IMR-90 (cell line): ENCODE results near the gene SGPL1. TPM values are rescaled to one million over a fixed set of nuclear protein-coding genes. Genes with fewer than 3 reads are reported as not detected.

Experiments
- ATAC-seq: fragments of 200-7000 bp; cut with Tn5 transposase; 2 replicates; pipeline ENCODE4 v1.9.1; 2020; ENCODE audit warnings: low read depth, mild to moderate bottlenecking, moderate library complexity
- BruUV-seq: library from RNA; stranded (reverse); fragments of 400-500 nt; replicated peaks from 2 replicates; lab custom pipeline; 2021; lab: Mats Ljungman, UMichigan
- CTCF ChIA-PET: fragments of 300-600 bp; formaldehyde crosslinking; extraction: SDS; loops from one replicate; lab custom pipeline; 2021; ENCODE audit warnings: antibody characterized with exemption; lab: Yijun Ruan, JAX
- POLR2A ChIA-PET: fragments of 300-600 bp; sonication (Branson Sonifier 250); formaldehyde crosslinking; loops from one replicate; lab custom pipeline; 2022; ENCODE audit warnings: antibody characterized with exemption; ENCODE audit not compliant: unreplicated experiment; lab: Charles Lee
- DNase-seq: peaks from one replicate; pipeline ENCODE4 v3.0.0; 2013
- H2AFZ ChIP-seq: replicated peaks from 2 replicates; pipeline ENCODE3; 2013; ENCODE audit warnings: low read length, mild to moderate bottlenecking; ENCODE audit not compliant: poor library complexity
- H2AK5ac ChIP-seq: 2 replicates; pipeline ENCODE4 v1.6.1; 2013; ENCODE audit warnings: low read depth, low read length, inconsistent platforms
- H2AK9ac ChIP-seq: replicated peaks from 2 replicates; pipeline ENCODE3; 2013; ENCODE audit warnings: mild to moderate bottlenecking, low read depth, low read length, moderate library complexity; ENCODE audit not compliant: poor library complexity
- H2BK120ac ChIP-seq: 2 replicates; pipeline ENCODE4 v1.6.1; 2013; ENCODE audit warnings: low read depth, low read length, inconsistent platforms
- H2BK15ac ChIP-seq: 3 replicates; pipeline ENCODE4 v1.6.1; 2013; ENCODE audit warnings: low read depth, low read length, inconsistent platforms
- H2BK20ac ChIP-seq: 2 replicates; pipeline ENCODE4 v1.6.1; 2013; ENCODE audit warnings: low read depth, mild to moderate bottlenecking, inconsistent platforms, low read length, moderate library complexity
- H2BK5ac ChIP-seq: 2 replicates; pipeline ENCODE4 v1.6.1; 2013; ENCODE audit warnings: mild to moderate bottlenecking, low read depth, low read length, inconsistent platforms; ENCODE audit not compliant: poor library complexity, severe bottlenecking
- H3K14ac ChIP-seq: replicated peaks from 2 replicates; pipeline ENCODE4 v1.6.1; 2013; ENCODE audit warnings: low read depth, low read length, inconsistent platforms
- H3K18ac ChIP-seq: 2 replicates; pipeline ENCODE4 v1.6.1; 2013; ENCODE audit warnings: low read depth, low read length, control low read depth
- H3K23ac ChIP-seq: 2 replicates; pipeline ENCODE4 v1.6.1; 2013; ENCODE audit warnings: low read depth, low read length, inconsistent platforms
- H3K27ac ChIP-seq: 2 replicates; pipeline ENCODE4 v1.5.1; 2013; ENCODE audit warnings: mild to moderate bottlenecking, control low read depth, low read length; ENCODE audit not compliant: insufficient read depth
- H3K27me3 ChIP-seq: 2 replicates; pipeline ENCODE4 v1.6.1; 2013; ENCODE audit warnings: low read length; ENCODE audit not compliant: control insufficient read depth, insufficient read depth
- H3K36me3 ChIP-seq: 2 replicates; pipeline ENCODE4 v1.6.1; 2013; ENCODE audit warnings: low read length, mixed read lengths; ENCODE audit not compliant: control insufficient read depth, insufficient read depth
- H3K4ac ChIP-seq: 2 replicates; pipeline ENCODE4 v1.6.1; 2013; ENCODE audit warnings: low read depth, low read length, inconsistent platforms
- H3K4me1 ChIP-seq: 2 replicates; pipeline ENCODE4 v1.6.1; 2013; ENCODE audit warnings: low read length, mixed read lengths; ENCODE audit not compliant: control insufficient read depth, insufficient read depth
- H3K4me2 ChIP-seq: 2 replicates; pipeline ENCODE4 v1.6.1; 2013; ENCODE audit warnings: low read depth, mild to moderate bottlenecking, control low read depth, low read length, moderate library complexity
- H3K4me3 ChIP-seq: 2 replicates; pipeline ENCODE4 v1.5.1; 2013; ENCODE audit warnings: low read depth, mild to moderate bottlenecking, control low read depth, low read length, moderate library complexity; ENCODE audit not compliant: insufficient read depth
- H3K56ac ChIP-seq: 2 replicates; pipeline ENCODE4 v1.6.1; 2013; ENCODE audit warnings: low read length, inconsistent platforms; ENCODE audit not compliant: insufficient read depth; ENCODE audit errors: extremely low read depth
- H3K79me1 ChIP-seq, 2 experiments: 2 replicates each; pipeline ENCODE4 v1.6.1; 2013; ENCODE audit warnings: low read length in 2 of 2, inconsistent platforms in 1 of 2, low read depth in 1 of 2
- H3K9ac ChIP-seq: 2 replicates; pipeline ENCODE4 v1.6.1; 2013; ENCODE audit warnings: low read depth, low read length, control low read depth
- H3K9me1 ChIP-seq: 2 replicates; pipeline ENCODE4 v1.6.1; 2013; ENCODE audit warnings: low read length, inconsistent platforms; ENCODE audit not compliant: insufficient read depth
- H3K9me3 ChIP-seq: 2 replicates; pipeline ENCODE4 v1.6.1; 2013; ENCODE audit warnings: low read length; ENCODE audit not compliant: control insufficient read depth, insufficient read depth
- H4K20me1 ChIP-seq: 2 replicates; pipeline ENCODE4 v1.6.1; 2013; ENCODE audit warnings: low read length, inconsistent platforms; ENCODE audit not compliant: insufficient read depth
- H4K5ac ChIP-seq: 2 replicates; pipeline ENCODE4 v1.6.1; 2013; ENCODE audit warnings: mild to moderate bottlenecking, low read depth, low read length, control low read depth
- H4K8ac ChIP-seq, 2 experiments: 2 replicates each; pipeline ENCODE4 v1.6.1; 2013; ENCODE audit warnings: low read depth in 2 of 2, low read length in 2 of 2, control low read depth in 1 of 2, inconsistent platforms in 1 of 2
- H4K91ac ChIP-seq: 2 replicates; pipeline ENCODE4 v1.6.1; 2013; ENCODE audit warnings: low read depth, low read length, inconsistent platforms; ENCODE audit not compliant: insufficient read depth
- MAFK ChIP-seq: IDR thresholded peaks from 2 replicates; pipeline ENCODE4 v1.6.1; 2012; ENCODE audit warnings: low read depth, low read length, improper control_type of control experiment
- MAZ ChIP-seq: IDR thresholded peaks from 2 replicates; pipeline ENCODE4 v1.6.1; 2012; ENCODE audit warnings: low read depth, mild to moderate bottlenecking, low read length, improper control_type of control experiment, moderate library complexity, borderline replicate concordance
- MXI1 ChIP-seq: IDR thresholded peaks from 2 replicates; pipeline ENCODE4 v1.6.1; 2012; ENCODE audit warnings: low read depth, mild to moderate bottlenecking, low read length, moderate library complexity, borderline replicate concordance
- WGBS, 2 experiments: methylation state at CpG; one replicate each; pipeline versions ENCODE4 v1.1.5 to v1.1.7; 2013; ENCODE audit warnings: missing lambda C conversion rate in 2 of 2; ENCODE audit not compliant: insufficient read length in 1 of 2; ENCODE audit errors: extremely low coverage in 2 of 2; 5-methylcytosine and 5-hydroxymethylcytosine counted together
- dilution Hi-C: fragments of 300-500 bp; cut with HindIII; formaldehyde crosslinking; loops from one replicate; pipeline ENCODE4 v1.14.3; 2018; ENCODE audit warnings: low sequenced_read_pairs; ENCODE audit not compliant: unreplicated experiment
- in situ Hi-C: fragments of 300-500 bp; cut with MboI; formaldehyde crosslinking; loops from 3 replicates; pipeline ENCODE4 v1.14.3; 2019; ENCODE audit warnings: low sequenced_read_pairs, inconsistent platforms, mixed read lengths
- intact Hi-C: fragments of 100-400 bp; cut with micrococcal nuclease; formaldehyde crosslinking; loops from 2 replicates; pipeline ENCODE4 v1.10.0; 2022
- polyA plus RNA-seq, 3 experiments: library from polyadenylated mRNA; depleted of rRNA; stranded (reverse); fragments of >200 nt; gene quantifications; 2 replicates each; pipeline ENCODE4 v1.2.3, GENCODE V29; 2012; ENCODE audit warnings: low replicate concordance in 1 of 3
- total RNA-seq: library from RNA; depleted of rRNA; stranded (reverse); fragments of >200 nt; gene quantifications from 2 replicates; pipeline ENCODE4 v1.2.3, GENCODE V29; 2012

The SGPL1 gene
- total and polyA plus RNA-seq, 2 of the 4 experiments (the other 2 are of a cell fraction), result 12.2 to 26.7 TPM

DNA sequence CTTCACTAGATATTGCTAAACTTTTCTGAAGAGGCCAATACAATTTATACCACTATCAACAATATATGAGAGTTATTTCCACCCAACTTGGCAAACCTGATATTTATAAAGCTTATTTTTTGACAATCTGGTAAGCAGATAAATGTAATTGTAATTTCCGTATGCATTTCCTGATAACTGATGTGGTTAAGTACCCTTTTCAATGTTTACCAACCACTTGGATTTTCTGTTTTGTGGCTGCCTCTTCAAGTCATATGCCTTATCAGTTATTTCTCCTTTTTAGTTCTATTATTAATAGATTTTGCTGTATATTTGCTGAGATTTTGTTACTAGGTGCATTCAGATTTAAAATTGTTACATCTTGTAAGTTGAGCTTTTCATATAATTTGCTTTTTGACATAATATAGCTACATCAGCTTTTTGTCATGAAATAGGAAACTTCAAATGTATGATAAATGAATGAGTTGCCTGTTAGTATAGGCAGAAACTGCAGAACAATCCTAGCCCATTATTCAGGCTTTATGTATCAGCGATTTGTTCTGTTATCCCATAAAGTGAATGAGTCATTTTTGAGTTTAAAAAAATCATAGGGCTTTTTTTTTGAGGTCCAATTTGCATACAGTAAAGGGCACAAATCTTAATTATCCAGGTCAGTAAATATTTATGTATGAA, 11.5 kb downstream of the SGPL1 start:
- H4K20me1 ChIP-seq, result no peaks in the 10 kb centered on the region; the same call in none of the 2 replicates
- intact Hi-C loops (no loop called here), in situ Hi-C loops (no loop called here), dilution Hi-C loops (no loop called here)
- no peak overlapping the region for H2BK15ac ChIP-seq
- WGBS, 2 experiments, result no CpG with 5 or more reads among the region's 2 CpGs
- TF ChIP-seq MAFK, result peak; percentile 71
- no peak for TF ChIP-seq MXI1
- no peak for TF ChIP-seq MAZ
- H2BK5ac ChIP-seq, result no peak overlapping the region
- H3K9me1 ChIP-seq, result no peaks in the 10 kb centered on the region; the same call in 1 of the 2 replicates
- no peak overlapping the region for H2AK9ac ChIP-seq
- no peak overlapping the region for H3K4me2 ChIP-seq
- no peak overlapping the region for H2AK5ac ChIP-seq
- no peak overlapping the region for H4K91ac ChIP-seq
- H3K14ac ChIP-seq, result no peak overlapping the region
- H3K36me3 ChIP-seq, result peaks cover 6% of the 10 kb centered on the region
- no peak overlapping the region for H3K27ac ChIP-seq
- BruUV-seq, result no TSS peak
- CTCF ChIA-PET, result interaction anchor here (0.6 kb wide), 1 partner anchor 36 kb away, joined by 4 read pairs; no protein-coding TSS in a partner anchor
- H2BK20ac ChIP-seq, result no peak overlapping the region
- no peaks in the 10 kb centered on the region for H3K9me3 ChIP-seq
- no peak overlapping the region for H3K18ac ChIP-seq
- H2BK120ac ChIP-seq, result no peak overlapping the region
- peaks cover 35 to 56% of the 10 kb centered on the region in 2 experiments for H3K79me1 ChIP-seq
- no peak overlapping the region for H3K4me3 ChIP-seq
- no peak overlapping the region for H3K9ac ChIP-seq
- peak; percentile 50 for DNase-seq
- H3K27me3 ChIP-seq, result no peaks in the 10 kb centered on the region
- H3K4ac ChIP-seq, result no peak overlapping the region
- ATAC-seq, result no peak; the same call in 1 of the 2 replicates
- no peak overlapping the region for H4K8ac ChIP-seq
- peaks cover 10% of the 10 kb centered on the region for H3K4me1 ChIP-seq
- H2AFZ ChIP-seq, result no peak overlapping the region
- POLR2A ChIA-PET, result no interaction called here
- no peak overlapping the region for H3K56ac ChIP-seq
- no peak overlapping the region for H3K23ac ChIP-seq
- no peak overlapping the region for H4K5ac ChIP-seq
